IMR-90 (cell line): Measurements from ENCODE around the gene LRRFIP1. TPM values are rescaled to one million over a fixed set of nuclear protein-coding genes. Genes with fewer than 3 reads are reported as not detected.
A peak's percentile ranks its signal among the peaks of the same experiment; 100 is the strongest.

Source experiments
- ATAC-seq: fragments of 200-7000 bp; cut with Tn5 transposase; 2 replicates; pipeline ENCODE4 v1.9.1; 2020; ENCODE audit warnings: low read depth, mild to moderate bottlenecking, moderate library complexity
- BruUV-seq: library from RNA; stranded (reverse); fragments of 400-500 nt; replicated peaks from 2 replicates; lab custom pipeline; 2021; lab: Mats Ljungman, UMichigan
- CTCF ChIA-PET: fragments of 300-600 bp; formaldehyde crosslinking; extraction: SDS; loops from one replicate; lab custom pipeline; 2021; ENCODE audit warnings: antibody characterized with exemption; lab: Yijun Ruan, JAX
- POLR2A ChIA-PET: fragments of 300-600 bp; sonication (Branson Sonifier 250); formaldehyde crosslinking; loops from one replicate; lab custom pipeline; 2022; ENCODE audit warnings: antibody characterized with exemption; ENCODE audit not compliant: unreplicated experiment; lab: Charles Lee
- DNase-seq: peaks from one replicate; pipeline ENCODE4 v3.0.0; 2013
- H2AFZ ChIP-seq: replicated peaks from 2 replicates; pipeline ENCODE3; 2013; ENCODE audit warnings: low read length, mild to moderate bottlenecking; ENCODE audit not compliant: poor library complexity
- H2AK5ac ChIP-seq: 2 replicates; pipeline ENCODE4 v1.6.1; 2013; ENCODE audit warnings: low read depth, low read length, inconsistent platforms
- H2AK9ac ChIP-seq: replicated peaks from 2 replicates; pipeline ENCODE3; 2013; ENCODE audit warnings: mild to moderate bottlenecking, low read depth, low read length, moderate library complexity; ENCODE audit not compliant: poor library complexity
- H2BK120ac ChIP-seq: 2 replicates; pipeline ENCODE4 v1.6.1; 2013; ENCODE audit warnings: low read depth, low read length, inconsistent platforms
- H2BK15ac ChIP-seq: 3 replicates; pipeline ENCODE4 v1.6.1; 2013; ENCODE audit warnings: low read depth, low read length, inconsistent platforms
- H2BK20ac ChIP-seq: 2 replicates; pipeline ENCODE4 v1.6.1; 2013; ENCODE audit warnings: low read depth, mild to moderate bottlenecking, inconsistent platforms, low read length, moderate library complexity
- H2BK5ac ChIP-seq: 2 replicates; pipeline ENCODE4 v1.6.1; 2013; ENCODE audit warnings: mild to moderate bottlenecking, low read depth, low read length, inconsistent platforms; ENCODE audit not compliant: poor library complexity, severe bottlenecking
- H3K14ac ChIP-seq: replicated peaks from 2 replicates; pipeline ENCODE4 v1.6.1; 2013; ENCODE audit warnings: low read depth, low read length, inconsistent platforms
- H3K18ac ChIP-seq: 2 replicates; pipeline ENCODE4 v1.6.1; 2013; ENCODE audit warnings: low read depth, low read length, control low read depth
- H3K23ac ChIP-seq: 2 replicates; pipeline ENCODE4 v1.6.1; 2013; ENCODE audit warnings: low read depth, low read length, inconsistent platforms
- H3K27ac ChIP-seq: 2 replicates; pipeline ENCODE4 v1.5.1; 2013; ENCODE audit warnings: mild to moderate bottlenecking, control low read depth, low read length; ENCODE audit not compliant: insufficient read depth
- H3K27me3 ChIP-seq: 2 replicates; pipeline ENCODE4 v1.6.1; 2013; ENCODE audit warnings: low read length; ENCODE audit not compliant: control insufficient read depth, insufficient read depth
- H3K36me3 ChIP-seq: 2 replicates; pipeline ENCODE4 v1.6.1; 2013; ENCODE audit warnings: low read length, mixed read lengths; ENCODE audit not compliant: control insufficient read depth, insufficient read depth
- H3K4ac ChIP-seq: 2 replicates; pipeline ENCODE4 v1.6.1; 2013; ENCODE audit warnings: low read depth, low read length, inconsistent platforms
- H3K4me1 ChIP-seq: 2 replicates; pipeline ENCODE4 v1.6.1; 2013; ENCODE audit warnings: low read length, mixed read lengths; ENCODE audit not compliant: control insufficient read depth, insufficient read depth
- H3K4me2 ChIP-seq: 2 replicates; pipeline ENCODE4 v1.6.1; 2013; ENCODE audit warnings: low read depth, mild to moderate bottlenecking, control low read depth, low read length, moderate library complexity
- H3K4me3 ChIP-seq: 2 replicates; pipeline ENCODE4 v1.5.1; 2013; ENCODE audit warnings: low read depth, mild to moderate bottlenecking, control low read depth, low read length, moderate library complexity; ENCODE audit not compliant: insufficient read depth
- H3K56ac ChIP-seq: 2 replicates; pipeline ENCODE4 v1.6.1; 2013; ENCODE audit warnings: low read length, inconsistent platforms; ENCODE audit not compliant: insufficient read depth; ENCODE audit errors: extremely low read depth
- H3K79me1 ChIP-seq, 2 experiments: 2 replicates each; pipeline ENCODE4 v1.6.1; 2013; ENCODE audit warnings: low read length in 2 of 2, inconsistent platforms in 1 of 2, low read depth in 1 of 2
- H3K9ac ChIP-seq: 2 replicates; pipeline ENCODE4 v1.6.1; 2013; ENCODE audit warnings: low read depth, low read length, control low read depth
- H3K9me1 ChIP-seq: 2 replicates; pipeline ENCODE4 v1.6.1; 2013; ENCODE audit warnings: low read length, inconsistent platforms; ENCODE audit not compliant: insufficient read depth
- H3K9me3 ChIP-seq: 2 replicates; pipeline ENCODE4 v1.6.1; 2013; ENCODE audit warnings: low read length; ENCODE audit not compliant: control insufficient read depth, insufficient read depth
- H4K20me1 ChIP-seq: 2 replicates; pipeline ENCODE4 v1.6.1; 2013; ENCODE audit warnings: low read length, inconsistent platforms; ENCODE audit not compliant: insufficient read depth
- H4K5ac ChIP-seq: 2 replicates; pipeline ENCODE4 v1.6.1; 2013; ENCODE audit warnings: mild to moderate bottlenecking, low read depth, low read length, control low read depth
- H4K8ac ChIP-seq, 2 experiments: 2 replicates each; pipeline ENCODE4 v1.6.1; 2013; ENCODE audit warnings: low read depth in 2 of 2, low read length in 2 of 2, control low read depth in 1 of 2, inconsistent platforms in 1 of 2
- H4K91ac ChIP-seq: 2 replicates; pipeline ENCODE4 v1.6.1; 2013; ENCODE audit warnings: low read depth, low read length, inconsistent platforms; ENCODE audit not compliant: insufficient read depth
- MAFK ChIP-seq: IDR thresholded peaks from 2 replicates; pipeline ENCODE4 v1.6.1; 2012; ENCODE audit warnings: low read depth, low read length, improper control_type of control experiment
- POLR2A ChIP-seq: IDR thresholded peaks from 2 replicates; pipeline ENCODE4 v1.6.1; 2012; ENCODE audit warnings: mild to moderate bottlenecking, low read depth, low read length
- WGBS, 2 experiments: methylation state at CpG; one replicate each; pipeline versions ENCODE4 v1.1.5 to v1.1.7; 2013; ENCODE audit warnings: missing lambda C conversion rate in 2 of 2; ENCODE audit not compliant: insufficient read length in 1 of 2; ENCODE audit errors: extremely low coverage in 2 of 2; 5-methylcytosine and 5-hydroxymethylcytosine counted together
- dilution Hi-C: fragments of 300-500 bp; cut with HindIII; formaldehyde crosslinking; loops from one replicate; pipeline ENCODE4 v1.14.3; 2018; ENCODE audit warnings: low sequenced_read_pairs; ENCODE audit not compliant: unreplicated experiment
- in situ Hi-C: fragments of 300-500 bp; cut with MboI; formaldehyde crosslinking; loops from 3 replicates; pipeline ENCODE4 v1.14.3; 2019; ENCODE audit warnings: low sequenced_read_pairs, inconsistent platforms, mixed read lengths
- intact Hi-C: fragments of 100-400 bp; cut with micrococcal nuclease; formaldehyde crosslinking; loops from 2 replicates; pipeline ENCODE4 v1.10.0; 2022
- polyA plus RNA-seq, 3 experiments: library from polyadenylated mRNA; depleted of rRNA; stranded (reverse); fragments of >200 nt; gene quantifications; 2 replicates each; pipeline ENCODE4 v1.2.3, GENCODE V29; 2012; ENCODE audit warnings: low replicate concordance in 1 of 3
- total RNA-seq: library from RNA; depleted of rRNA; stranded (reverse); fragments of >200 nt; gene quantifications from 2 replicates; pipeline ENCODE4 v1.2.3, GENCODE V29; 2012

The LRRFIP1 gene
- total and polyA plus RNA-seq, 2 of the 4 experiments (the other 2 are of a cell fraction) = 52.2 to 54.4 TPM

DNA sequence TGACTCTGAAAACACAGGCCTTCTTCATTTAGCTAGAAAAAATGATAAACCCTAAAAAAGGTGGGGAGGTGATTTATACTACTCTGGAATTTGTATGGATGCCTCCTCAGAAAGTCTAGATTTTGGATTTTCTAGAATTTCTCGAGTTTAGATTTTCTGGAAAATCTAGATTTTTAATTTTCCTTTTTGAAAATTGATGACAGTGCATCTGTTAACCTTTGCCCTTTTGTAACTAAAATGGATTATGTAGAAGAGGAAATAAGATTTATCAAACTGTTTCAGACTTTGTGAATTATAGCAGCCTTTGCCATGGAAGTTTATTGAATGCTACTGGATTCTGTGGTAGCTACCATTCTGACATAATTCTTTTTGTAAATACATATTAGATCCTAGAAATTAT lies 95.6 kb downstream of the LRRFIP1 start:
- ATAC-seq (no peak), DNase-seq (no peak)
- Histone ChIP-seq H4K20me1 (peaks cover 48% of the 10 kb centered on the region), H3K79me1 (peaks cover 25 to 81% of the 10 kb centered on the region in 2 experiments), H3K18ac (no peak overlapping the region), H3K4ac (no peak overlapping the region), H2BK20ac (no peak overlapping the region), H3K4me2 (no peak overlapping the region), H3K14ac (no peak overlapping the region), H4K91ac (no peak overlapping the region), H3K56ac (no peak overlapping the region), H3K27ac (no peak overlapping the region), H2AK9ac (no peak overlapping the region), H3K36me3 (peaks cover 8% of the 10 kb centered on the region), H3K9me3 (no peaks in the 10 kb centered on the region), H3K4me1 (peaks cover 19% of the 10 kb centered on the region), H3K9me1 (peaks cover 30% of the 10 kb centered on the region), H2BK120ac (no peak overlapping the region), H3K23ac (no peak overlapping the region), H2BK5ac (no peak overlapping the region), H3K4me3 (no peak overlapping the region), H2AK5ac (no peak overlapping the region), H3K9ac (no peak overlapping the region), H4K8ac (no peak overlapping the region), H2BK15ac (no peak overlapping the region), H2AFZ (no peak overlapping the region), H3K27me3 (no peaks in the 10 kb centered on the region), H4K5ac (no peak overlapping the region)
- in situ Hi-C loops (no loop called here), intact Hi-C loops (no loop called here), dilution Hi-C loops (no loop called here)
- CTCF ChIA-PET = interaction anchor here (0.5 to 0.7 kb wide), 4 partner anchors 17 to 211 kb away, joined by 3 to 6 read pairs (median 3); no protein-coding TSS in a partner anchor
- TF ChIP-seq MAFK (peak; percentile 71), POLR2A (no peak)
- POLR2A ChIA-PET = no interaction called here
- no CpG with 5 or more reads among the region's 1 CpG for WGBS, 2 experiments
- BruUV-seq = no TSS peak
